Hepatocyte (in vitro differentiated cells): ENCODE results near the gene TNFRSF1B. TPM values are rescaled to one million over a fixed set of nuclear protein-coding genes. Genes with fewer than 3 reads are reported as not detected.

ENCODE experiments used
- DNase-seq: peaks from one replicate; pipeline ENCODE4 v3.0.0-alpha.2; 2016; ENCODE audit warnings: low spot score
- H2AFZ ChIP-seq: fragments of 200-600 bp; sonication (generic); 2 replicates; pipeline ENCODE4 v1.6.0; 2016; ENCODE audit warnings: antibody characterized with exemption, mild to moderate bottlenecking
- H3K27ac ChIP-seq: fragments of 200-600 bp; sonication (generic); 2 replicates; pipeline ENCODE4 v1.5.1; 2016; ENCODE audit warnings: mild to moderate bottlenecking
- H3K27me3 ChIP-seq: fragments of 200-600 bp; sonication (generic); 2 replicates; pipeline ENCODE4 v1.6.1; 2016
- H3K36me3 ChIP-seq: fragments of 200-600 bp; sonication (generic); replicated peaks from 2 replicates; pipeline ENCODE4 v1.5.1; 2016; ENCODE audit warnings: low read depth; ENCODE audit not compliant: insufficient read depth
- H3K4me1 ChIP-seq: fragments of 200-600 bp; sonication (generic); 2 replicates; pipeline ENCODE4 v1.5.1; 2016; ENCODE audit warnings: mild to moderate bottlenecking, moderate library complexity; ENCODE audit not compliant: insufficient read depth
- H3K4me2 ChIP-seq: fragments of 200-600 bp; sonication (generic); 2 replicates; pipeline ENCODE4 v1.6.0; 2016
- H3K4me3 ChIP-seq: fragments of 200-600 bp; sonication (generic); 2 replicates; pipeline ENCODE4 v1.5.1; 2016; ENCODE audit warnings: mild to moderate bottlenecking
- H3K79me2 ChIP-seq: fragments of 200-600 bp; sonication (generic); 2 replicates; pipeline ENCODE4 v1.6.0; 2017; ENCODE audit warnings: mild to moderate bottlenecking
- H3K9me2 ChIP-seq: fragments of 200-600 bp; sonication (generic); replicated peaks from 2 replicates; pipeline ENCODE4 v1.6.0; 2017; ENCODE audit warnings: mild to moderate bottlenecking; ENCODE audit not compliant: insufficient read depth
- H3K9me3 ChIP-seq: fragments of 200-600 bp; sonication (generic); 2 replicates; pipeline ENCODE4 v1.5.1; 2016; ENCODE audit warnings: low read depth, mild to moderate bottlenecking
- H4K20me1 ChIP-seq: fragments of 200-600 bp; sonication (generic); 2 replicates; pipeline ENCODE4 v1.6.0; 2016; ENCODE audit warnings: mild to moderate bottlenecking; ENCODE audit not compliant: insufficient read depth, poor library complexity, severe bottlenecking
- EZH2 ChIP-seq: fragments of 200-600 bp; sonication (generic); IDR thresholded peaks from 2 replicates; pipeline ENCODE4 v1.6.1; 2016; ENCODE audit warnings: antibody characterized with exemption, mild to moderate bottlenecking, borderline replicate concordance
- EZH2phosphoT487 ChIP-seq: fragments of 200-600 bp; sonication (generic); IDR thresholded peaks from one replicate; pipeline ENCODE4 v1.6.1; 2018; ENCODE audit warnings: antibody characterized with exemption, mild to moderate bottlenecking, low read depth, moderate library complexity; ENCODE audit not compliant: unreplicated experiment, severe bottlenecking
- WGBS: methylation state at CpG from one replicate; pipeline ENCODE4 v1.1.6; 2016; ENCODE audit warnings: low lambda C conversion rate; ENCODE audit errors: missing lambda C conversion rate; 5-methylcytosine and 5-hydroxymethylcytosine counted together
- polyA plus RNA-seq: library from polyadenylated mRNA; unstranded; fragments of >200 nt; fragmentation: Nextera tagmentation; extraction: Ambion mirVana; gene quantifications from 2 replicates; pipeline ENCODE4 v1.2.1, GENCODE V29; 2016
- total RNA-seq: library from RNA; depleted of rRNA; stranded (reverse); fragments of >200 nt; gene quantifications from 2 replicates; pipeline ENCODE4 v1.2.3, GENCODE V29; 2014
- TF ChIP-seq, protein P1 (sequence below): fragments of 200-600 bp; sonication (generic); IDR thresholded peaks from 2 replicates; pipeline ENCODE4 v1.5.1; 2016; ENCODE audit warnings: antibody characterized with exemption, mild to moderate bottlenecking; ENCODE audit not compliant: poor library complexity

Gene TNFRSF1B
- total and polyA plus RNA-seq, 2 experiments from 2014 or later, result 4.3 to 13.4 TPM

DNA sequence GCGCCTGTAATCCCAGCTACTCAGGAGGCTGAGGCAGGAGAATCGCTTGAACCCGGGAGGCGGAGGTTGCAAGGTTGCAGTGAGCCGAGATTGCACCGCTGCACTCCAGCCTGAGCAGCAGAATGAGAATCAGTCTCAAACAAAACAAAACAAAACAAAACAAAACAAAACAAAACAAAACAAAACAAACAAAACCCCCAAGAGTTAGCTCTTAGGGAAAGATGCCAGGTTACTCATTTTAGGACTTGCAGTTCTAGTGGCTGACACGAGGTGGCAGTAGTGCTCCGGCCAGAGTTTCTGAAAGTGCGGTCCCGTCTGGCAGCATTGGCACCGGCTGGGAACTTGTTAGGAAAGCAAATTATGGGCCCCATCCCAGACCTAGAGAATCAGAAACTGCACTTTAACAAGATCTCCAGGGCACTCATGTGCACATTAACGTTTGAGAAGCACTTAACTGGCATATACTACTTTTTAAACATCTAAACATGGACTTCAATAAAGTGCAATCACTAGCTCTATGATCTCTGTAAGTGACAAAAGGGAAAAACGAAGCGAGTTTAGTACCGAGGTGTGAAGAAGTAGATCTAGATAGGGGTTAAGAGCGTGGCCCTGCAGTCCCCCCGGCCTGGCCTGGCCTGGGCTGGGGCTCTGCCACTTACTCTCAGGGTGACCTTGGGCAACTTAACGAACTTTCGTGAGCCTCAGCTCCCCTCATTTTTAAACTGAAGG is 41.9 kb upstream of the TNFRSF1B start:
- no peaks in the 10 kb centered on the region for H4K20me1 ChIP-seq
- no peaks in the 10 kb centered on the region for H3K9me3 ChIP-seq
- H3K36me3 ChIP-seq, result no peaks in the 10 kb centered on the region
- WGBS, result 57% methylated on average over 19 of the region's 19 CpGs
- H3K4me2 ChIP-seq, result no peak overlapping the region
- TF ChIP-seq EZH2phosphoT487 (no peak), EZH2 (no peak)
- TF ChIP-seq, protein P1, sequence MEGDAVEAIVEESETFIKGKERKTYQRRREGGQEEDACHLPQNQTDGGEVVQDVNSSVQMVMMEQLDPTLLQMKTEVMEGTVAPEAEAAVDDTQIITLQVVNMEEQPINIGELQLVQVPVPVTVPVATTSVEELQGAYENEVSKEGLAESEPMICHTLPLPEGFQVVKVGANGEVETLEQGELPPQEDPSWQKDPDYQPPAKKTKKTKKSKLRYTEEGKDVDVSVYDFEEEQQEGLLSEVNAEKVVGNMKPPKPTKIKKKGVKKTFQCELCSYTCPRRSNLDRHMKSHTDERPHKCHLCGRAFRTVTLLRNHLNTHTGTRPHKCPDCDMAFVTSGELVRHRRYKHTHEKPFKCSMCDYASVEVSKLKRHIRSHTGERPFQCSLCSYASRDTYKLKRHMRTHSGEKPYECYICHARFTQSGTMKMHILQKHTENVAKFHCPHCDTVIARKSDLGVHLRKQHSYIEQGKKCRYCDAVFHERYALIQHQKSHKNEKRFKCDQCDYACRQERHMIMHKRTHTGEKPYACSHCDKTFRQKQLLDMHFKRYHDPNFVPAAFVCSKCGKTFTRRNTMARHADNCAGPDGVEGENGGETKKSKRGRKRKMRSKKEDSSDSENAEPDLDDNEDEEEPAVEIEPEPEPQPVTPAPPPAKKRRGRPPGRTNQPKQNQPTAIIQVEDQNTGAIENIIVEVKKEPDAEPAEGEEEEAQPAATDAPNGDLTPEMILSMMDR, result peak; percentile 97
- H2AFZ ChIP-seq, result no peak overlapping the region
- no peak overlapping the region for H3K4me3 ChIP-seq
- H3K79me2 ChIP-seq, result no peaks in the 10 kb centered on the region
- H3K4me1 ChIP-seq, result peaks cover 7% of the 10 kb centered on the region
- no peak overlapping the region for H3K27ac ChIP-seq
- DNase-seq, result peak; percentile 82
- no peaks in the 10 kb centered on the region for H3K27me3 ChIP-seq
- H3K9me2 ChIP-seq, result no peaks in the 10 kb centered on the region

DNA sequence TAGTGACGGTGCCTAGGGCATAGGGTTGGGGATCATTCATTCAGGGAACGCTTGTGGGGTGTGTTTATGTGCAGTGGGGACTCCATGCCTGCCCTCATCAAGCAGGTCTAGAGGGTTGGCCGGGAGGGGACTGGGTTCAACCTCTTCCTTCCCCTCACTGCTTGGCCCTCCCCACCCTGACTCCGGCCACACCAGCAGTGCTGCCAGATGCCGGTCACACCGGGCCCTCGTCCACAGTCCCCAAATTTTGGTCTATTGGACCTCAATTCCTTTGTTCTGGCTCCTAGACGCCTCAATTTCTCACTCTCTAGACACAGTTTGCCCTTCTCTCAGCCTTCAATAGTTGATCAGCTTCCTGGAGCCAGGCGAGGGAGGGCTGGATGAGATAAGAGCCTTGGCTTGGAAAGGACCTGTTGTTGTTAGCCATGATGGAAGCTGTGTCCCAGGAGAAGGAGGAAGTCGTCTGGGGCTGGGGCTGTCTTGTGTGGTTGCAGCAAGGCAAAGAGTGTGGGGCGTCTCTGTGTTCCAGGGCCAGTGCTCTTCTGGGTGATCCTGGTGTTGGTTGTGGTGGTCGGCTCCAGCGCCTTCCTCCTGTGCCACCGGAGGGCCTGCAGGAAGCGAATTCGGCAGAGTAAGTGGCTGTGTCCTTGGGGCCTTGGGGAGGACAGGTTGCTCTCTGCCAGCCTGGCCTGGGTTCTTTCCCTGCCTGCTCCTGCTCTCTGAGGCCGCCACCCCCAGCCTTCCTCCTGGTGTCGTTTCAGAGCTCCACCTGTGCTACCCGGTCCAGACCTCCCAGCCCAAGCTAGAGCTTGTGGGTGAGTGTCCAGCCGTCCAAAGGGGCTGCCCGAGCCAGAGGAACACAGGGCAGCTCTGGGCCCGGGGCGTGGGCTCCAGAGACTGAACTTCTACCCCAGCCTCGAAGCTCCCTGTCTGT is 41.1 kb upstream of the TNFRSF1B start:
- TF ChIP-seq EZH2 (no peak), EZH2phosphoT487 (no peak)
- TF ChIP-seq, protein P1, result no peak
- H3K4me2 ChIP-seq, result no peak overlapping the region
- H3K27me3 ChIP-seq, result no peaks in the 10 kb centered on the region
- no peaks in the 10 kb centered on the region for H3K79me2 ChIP-seq
- H2AFZ ChIP-seq, result no peak overlapping the region
- no peaks in the 10 kb centered on the region for H4K20me1 ChIP-seq
- H3K4me1 ChIP-seq, result peaks cover 11% of the 10 kb centered on the region
- H3K27ac ChIP-seq, result no peak overlapping the region
- no peaks in the 10 kb centered on the region for H3K9me3 ChIP-seq
- H3K36me3 ChIP-seq, result no peaks in the 10 kb centered on the region
- H3K4me3 ChIP-seq, result no peak overlapping the region
- H3K9me2 ChIP-seq, result no peaks in the 10 kb centered on the region
- 83% methylated on average over 24 of the region's 24 CpGs for WGBS
- DNase-seq, result no peak

DNA sequence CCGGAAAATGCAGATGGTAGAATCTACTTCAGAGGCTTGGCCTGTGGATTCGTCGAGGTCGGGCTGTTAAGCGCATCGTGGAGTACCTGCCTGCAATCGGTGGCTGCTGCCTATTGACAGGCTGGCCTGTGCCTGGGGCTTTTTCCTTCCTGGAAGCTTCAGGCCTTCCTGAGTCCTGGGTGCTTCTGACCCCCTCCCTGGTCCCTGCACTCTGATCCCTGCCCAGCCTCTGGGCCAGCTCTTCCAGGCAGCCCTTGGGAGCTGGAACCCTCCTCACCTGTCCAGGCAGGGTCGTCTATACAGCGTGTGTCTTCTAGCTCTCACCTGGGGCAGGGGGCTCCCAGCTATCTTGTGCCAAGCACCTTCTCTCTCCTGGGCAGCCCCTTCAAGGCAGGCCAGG is 40.0 kb upstream of the TNFRSF1B start:
- Histone ChIP-seq H2AFZ (no peak overlapping the region), H4K20me1 (no peaks in the 10 kb centered on the region), H3K9me2 (no peaks in the 10 kb centered on the region), H3K9me3 (no peaks in the 10 kb centered on the region), H3K4me1 (peaks cover 16% of the 10 kb centered on the region), H3K36me3 (no peaks in the 10 kb centered on the region), H3K27me3 (no peaks in the 10 kb centered on the region), H3K79me2 (no peaks in the 10 kb centered on the region), H3K27ac (no peak overlapping the region), H3K4me3 (no peak overlapping the region), H3K4me2 (no peak overlapping the region)
- TF ChIP-seq EZH2phosphoT487 (no peak), EZH2 (no peak)
- TF ChIP-seq, protein P1, result no peak
- no peak for DNase-seq
- 87% methylated on average over 9 of the region's 9 CpGs for WGBS
